ENCODE results near the gene HAP1.

GRCh38 chr17:41723801-41724475 is 10.5 kb downstream of the HAP1 start:
- TF ChIP-seq ZFX (IDR thresholded peaks at IDR 0.05; ENCODE audit: borderline replicate concordance): no peak
- TF ChIP-seq, protein P1, sequence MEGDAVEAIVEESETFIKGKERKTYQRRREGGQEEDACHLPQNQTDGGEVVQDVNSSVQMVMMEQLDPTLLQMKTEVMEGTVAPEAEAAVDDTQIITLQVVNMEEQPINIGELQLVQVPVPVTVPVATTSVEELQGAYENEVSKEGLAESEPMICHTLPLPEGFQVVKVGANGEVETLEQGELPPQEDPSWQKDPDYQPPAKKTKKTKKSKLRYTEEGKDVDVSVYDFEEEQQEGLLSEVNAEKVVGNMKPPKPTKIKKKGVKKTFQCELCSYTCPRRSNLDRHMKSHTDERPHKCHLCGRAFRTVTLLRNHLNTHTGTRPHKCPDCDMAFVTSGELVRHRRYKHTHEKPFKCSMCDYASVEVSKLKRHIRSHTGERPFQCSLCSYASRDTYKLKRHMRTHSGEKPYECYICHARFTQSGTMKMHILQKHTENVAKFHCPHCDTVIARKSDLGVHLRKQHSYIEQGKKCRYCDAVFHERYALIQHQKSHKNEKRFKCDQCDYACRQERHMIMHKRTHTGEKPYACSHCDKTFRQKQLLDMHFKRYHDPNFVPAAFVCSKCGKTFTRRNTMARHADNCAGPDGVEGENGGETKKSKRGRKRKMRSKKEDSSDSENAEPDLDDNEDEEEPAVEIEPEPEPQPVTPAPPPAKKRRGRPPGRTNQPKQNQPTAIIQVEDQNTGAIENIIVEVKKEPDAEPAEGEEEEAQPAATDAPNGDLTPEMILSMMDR (IDR thresholded peaks at IDR 0.05): no peak
